HG03575 (cell line): ENCODE results near the gene CSRP1.
"Not testable (repeated sequence)": the region's sequence is repeated elsewhere in the genome, so short reads cannot be mapped to it uniquely, and the experiment has no call there.

Experiments used
- ATAC-seq: cut with Tn5 transposase; IDR thresholded peaks from one replicate; pipeline ENCODE4 v1.9.1; 2021; ENCODE audit not compliant: unreplicated experiment, insufficient number of reproducible peaks, low FRiP score; ENCODE audit errors: extremely low read depth

The CSRP1 gene

GRCh38 chr1:201506557-201507359 is at the start of gene CSRP1:
CSRP1 (minus strand) TSS chr1:201507123; CDS start chr1:201496303, 10,820 bp downstream.
- ATAC-seq: no peak

- ATAC-seq: no peak
These were observed 48.6 kb upstream of the CSRP1 start for GRCh38 chr1:201555593-201555945.

- ATAC-seq: no peak
These were observed 48.1 kb upstream of the CSRP1 start for GRCh38 chr1:201554789-201555592.

- no peak for ATAC-seq
These were observed 47.3 kb upstream of the CSRP1 start for GRCh38 chr1:201554190-201554600.

- ATAC-seq: no peak
These were observed 46.7 kb upstream of the CSRP1 start for GRCh38 chr1:201553496-201554189.

GRCh38 chr1:201552941-201553351 is 46.0 kb upstream of the CSRP1 start:
- ATAC-seq: no peak

- no peak for ATAC-seq
These were observed 45.2 kb upstream of the CSRP1 start for GRCh38 chr1:201551877-201552731.

- no peak for ATAC-seq
These were observed 44.2 kb upstream of the CSRP1 start for GRCh38 chr1:201551096-201551495.

- not testable (repeated sequence) for ATAC-seq
These were observed 42.6 kb upstream of the CSRP1 start for GRCh38 chr1:201549522-201549921.

- no peak for ATAC-seq
These were observed 39.0 kb upstream of the CSRP1 start for GRCh38 chr1:201545851-201546492.

GRCh38 chr1:201544710-201545109 is 37.8 kb upstream of the CSRP1 start:
- no peak for ATAC-seq

- ATAC-seq: no peak
These were observed 37.1 kb upstream of the CSRP1 start for GRCh38 chr1:201543871-201544642.

- ATAC-seq: no peak
These were observed 35.5 kb upstream of the CSRP1 start for GRCh38 chr1:201542309-201543035.

GRCh38 chr1:201540846-201541735 is 34.2 kb upstream of the CSRP1 start:
- no peak for ATAC-seq

- no peak for ATAC-seq
These were observed 32.9 kb upstream of the CSRP1 start for GRCh38 chr1:201539561-201540431.
